ENCODE data around the gene RBBP8.

GRCh38 chr18:23073996-23074606 lies 141.0 kb downstream of the RBBP8 start:
- no peak for TF ChIP-seq EZH2 (IDR thresholded peaks at IDR 0.05; ENCODE audit: borderline replicate concordance, low read length)
- no peak for TF ChIP-seq CTCF (conservative IDR thresholded peaks at IDR 0.05 in 1 of 2, IDR thresholded peaks at IDR 0.05 in 1 of 2; ENCODE audit: extremely low read depth in 1 of 2, insufficient read depth in 1 of 2, low read depth in 1 of 2, low read length in 2 of 2)

Measured in mammary epithelial cell (primary cell).